GM10847 (cell line): ENCODE results near the gene GRM8.

Experiments
- POLR2A ChIP-seq: IDR thresholded peaks from 2 replicates; pipeline ENCODE4 v1.6.1; 2011; ENCODE audit not compliant: insufficient read length; ENCODE audit errors: extremely low read depth

The GRM8 gene

GRCh38 chr7:127035203-127035849 lies 217.4 kb downstream of the GRM8 start:
- no peak for TF ChIP-seq POLR2A

DNA sequence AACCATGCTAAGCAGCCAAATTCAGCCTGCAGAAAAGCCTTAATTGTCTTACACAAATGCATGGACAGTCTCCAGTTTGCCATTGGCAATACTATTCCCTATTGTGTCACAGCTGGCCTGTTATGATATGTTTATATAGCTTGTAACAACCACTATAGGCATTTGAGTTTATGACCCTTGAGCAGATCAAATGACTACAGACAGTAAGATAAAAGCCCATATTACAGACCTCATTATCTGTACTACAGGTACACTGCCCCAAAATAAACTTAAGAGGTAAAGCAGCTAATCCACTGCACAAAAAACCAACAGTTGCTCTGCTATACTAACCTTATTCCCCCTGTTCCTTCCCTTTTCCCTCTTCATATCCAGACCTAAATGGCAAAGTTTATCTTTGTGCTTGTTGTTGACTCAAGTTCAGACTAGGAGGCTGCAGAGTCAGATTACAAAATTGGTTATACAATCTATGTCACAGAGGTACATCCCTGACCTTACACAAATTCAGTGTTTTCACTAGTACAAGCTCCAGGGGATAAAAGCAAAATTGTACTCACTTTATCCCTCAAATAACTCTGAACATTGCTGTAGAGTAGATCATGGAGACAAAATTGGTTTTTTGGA lies 218.4 kb downstream of the GRM8 start:
- no peak for TF ChIP-seq POLR2A

GRCh38 chr7:127029823-127030222 lies 222.9 kb downstream of the GRM8 start:
- no peak for TF ChIP-seq POLR2A

DNA sequence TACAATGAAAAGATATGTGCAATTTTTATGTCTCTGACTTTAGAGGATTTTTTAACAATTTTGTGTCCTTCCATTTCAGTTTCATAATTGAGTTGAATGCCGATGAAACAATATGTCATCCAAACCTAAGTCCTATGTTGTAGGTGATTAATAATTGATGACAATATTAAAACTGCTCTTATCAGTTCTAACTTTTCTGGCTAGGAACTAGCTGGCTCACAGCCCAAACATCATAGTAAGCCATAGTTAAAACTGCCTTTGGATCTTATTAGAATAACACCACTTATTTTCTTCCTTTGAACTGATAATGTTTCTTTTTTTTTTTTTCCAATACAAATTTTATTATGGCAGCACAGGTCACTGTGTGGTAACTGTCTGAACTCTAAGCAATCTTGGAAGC lies 230.9 kb downstream of the GRM8 start:
- no peak for TF ChIP-seq POLR2A

- TF ChIP-seq POLR2A: no peak
These were observed 231.6 kb downstream of the GRM8 start for GRCh38 chr7:127021019-127021738.

- no peak for TF ChIP-seq POLR2A
These were observed 233.9 kb downstream of the GRM8 start for GRCh38 chr7:127018889-127019288.

GRCh38 chr7:127017196-127017595 lies 235.5 kb downstream of the GRM8 start:
- TF ChIP-seq POLR2A: no peak

DNA sequence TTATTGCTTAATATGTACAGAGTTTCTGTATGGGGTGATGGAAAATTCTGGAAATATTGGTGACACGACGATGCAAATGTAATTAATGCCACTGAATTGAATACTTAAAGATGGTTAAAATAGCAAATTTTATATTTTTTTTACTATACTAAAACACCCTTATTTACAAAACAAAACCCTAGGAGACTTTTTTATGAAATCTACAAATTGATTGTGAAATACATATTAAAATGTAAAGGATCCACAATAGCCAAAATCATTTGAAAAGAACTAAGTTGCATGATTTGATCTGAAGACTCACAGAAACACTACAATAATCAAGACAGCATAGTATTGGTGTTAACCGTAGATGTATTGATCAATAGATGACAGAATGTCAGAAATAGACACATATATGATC lies 252.0 kb downstream of the GRM8 start:
- no peak for TF ChIP-seq POLR2A

DNA sequence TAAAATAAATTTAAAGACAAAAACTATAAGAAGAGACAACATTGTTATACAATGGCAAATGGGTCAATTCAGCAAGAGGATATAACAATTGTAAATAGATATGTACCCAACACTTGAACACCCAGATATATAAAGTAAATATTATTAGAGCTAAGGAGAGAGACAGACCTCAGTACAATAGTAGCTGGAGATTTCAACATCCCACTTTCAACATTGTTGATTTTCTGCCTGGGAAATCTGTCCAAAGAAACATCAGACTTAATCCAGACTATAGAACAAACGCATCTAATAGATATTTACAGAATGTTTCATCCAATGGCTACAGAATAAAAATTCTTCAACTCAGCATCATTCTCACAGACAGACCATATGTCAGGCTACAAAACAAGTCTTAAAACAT lies 256.1 kb downstream of the GRM8 start:
- no peak for TF ChIP-seq POLR2A

- TF ChIP-seq POLR2A: no peak
These were observed 259.0 kb downstream of the GRM8 start for GRCh38 chr7:126993626-126994213.

- TF ChIP-seq POLR2A: no peak
These were observed 264.7 kb downstream of the GRM8 start for GRCh38 chr7:126988022-126988421.

DNA sequence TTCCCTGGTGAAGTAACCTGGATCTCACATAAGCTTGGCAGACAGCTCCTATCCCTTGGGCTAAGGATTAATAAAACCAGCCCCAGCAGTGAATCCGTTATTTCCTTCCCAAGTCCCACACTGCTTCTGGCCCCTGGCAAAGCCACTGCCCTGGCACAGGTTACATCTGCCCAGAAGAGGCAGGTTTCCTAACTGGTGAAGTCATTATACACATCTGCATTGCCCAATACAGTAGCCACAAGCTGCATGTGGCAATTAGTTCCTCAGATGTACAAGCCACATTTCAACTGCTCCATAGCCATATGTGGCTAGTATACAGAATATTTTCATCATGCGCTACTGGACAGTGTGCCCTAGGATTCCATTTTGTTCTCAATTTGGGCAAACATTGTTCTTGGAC lies 273.0 kb downstream of the GRM8 start:
- TF ChIP-seq POLR2A: no peak

DNA sequence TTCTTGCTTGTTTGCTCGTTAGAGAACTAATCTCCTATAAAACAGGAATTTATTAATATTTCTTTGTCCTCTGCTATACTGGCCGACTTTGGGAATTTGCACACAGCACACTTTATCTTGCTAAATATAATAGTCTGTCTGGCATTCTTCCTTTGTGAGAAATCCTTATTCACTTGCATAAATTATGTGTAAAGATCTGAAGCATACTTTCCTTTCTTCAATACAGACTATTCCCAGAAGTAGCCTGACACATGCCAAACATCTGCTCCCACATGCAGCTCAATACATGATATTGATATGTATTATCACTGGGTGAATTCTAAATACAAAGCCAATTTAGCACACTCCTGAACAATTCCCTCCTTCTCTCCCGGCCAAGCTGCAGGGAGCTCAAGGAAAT lies 273.9 kb downstream of the GRM8 start:
- TF ChIP-seq POLR2A: no peak

GRCh38 chr7:126973066-126973465 lies 279.7 kb downstream of the GRM8 start:
- TF ChIP-seq POLR2A: no peak

DNA sequence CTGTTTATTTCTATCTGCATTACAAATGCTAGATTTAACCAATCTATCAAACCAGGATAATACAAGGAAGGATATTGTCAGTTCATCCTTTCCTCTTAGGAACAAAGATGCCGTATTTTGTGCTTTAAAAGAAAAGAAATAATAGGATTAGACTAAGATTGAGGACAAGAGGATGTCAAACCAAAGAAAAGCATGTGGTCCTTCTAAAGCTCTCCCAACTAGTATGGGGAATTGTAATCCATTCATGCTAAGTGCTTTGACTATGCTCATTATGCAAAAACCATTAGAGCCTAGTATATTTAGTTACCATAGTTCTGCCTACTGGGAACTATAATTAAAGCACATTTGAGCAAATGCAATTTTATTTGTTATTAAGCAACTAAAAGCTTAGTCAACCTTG lies 280.2 kb downstream of the GRM8 start:
- TF ChIP-seq POLR2A: no peak

DNA sequence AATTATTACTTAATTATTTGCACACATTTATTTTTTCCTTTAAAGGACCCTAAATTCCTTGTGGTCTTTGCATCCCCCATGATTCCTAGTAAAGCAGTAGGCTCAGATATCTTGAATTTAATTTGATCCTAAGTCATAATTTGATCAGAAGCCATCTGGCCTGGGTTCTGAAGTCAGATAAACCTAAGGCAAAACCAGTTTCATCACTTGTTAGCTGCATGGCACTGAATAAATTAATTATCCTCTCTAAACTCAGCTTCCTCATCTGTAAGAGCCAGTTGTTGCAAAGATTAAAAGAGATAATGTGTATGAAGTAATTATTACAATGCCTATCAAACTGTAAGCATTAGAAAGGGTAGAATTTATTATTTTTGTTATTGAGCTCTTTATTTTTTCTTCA lies 293.1 kb downstream of the GRM8 start:
- no peak for TF ChIP-seq POLR2A
